NCI-H460 (cell line): ENCODE results near the gene CDC14A. TPM values are rescaled to one million over a fixed set of nuclear protein-coding genes. Genes with fewer than 3 reads are reported as not detected.
"Not testable (repeated sequence)": the region's sequence is repeated elsewhere in the genome, so short reads cannot be mapped to it uniquely, and the experiment has no call there.

Source experiments
- DNase-seq: peaks from one replicate; pipeline ENCODE4 v3.0.0-alpha.2; 2016; ENCODE audit warnings: low read depth; ENCODE audit errors: extremely low read depth
- total RNA-seq: library from RNA; depleted of rRNA; stranded (reverse); fragments of >200 nt; shearing (Covaris generic); gene quantifications from 2 replicates; pipeline ENCODE4 v1.2.3, GENCODE V29; 2014

The CDC14A gene
- total RNA-seq, 1 experiment from 2014 or later: 4.6 TPM

GRCh38 chr1:100331146-100331545, 21.2 kb upstream of the CDC14A start:
- not testable (repeated sequence) for DNase-seq

GRCh38 chr1:100332331-100332730, 20.0 kb upstream of the CDC14A start:
- DNase-seq: no peak

DNA sequence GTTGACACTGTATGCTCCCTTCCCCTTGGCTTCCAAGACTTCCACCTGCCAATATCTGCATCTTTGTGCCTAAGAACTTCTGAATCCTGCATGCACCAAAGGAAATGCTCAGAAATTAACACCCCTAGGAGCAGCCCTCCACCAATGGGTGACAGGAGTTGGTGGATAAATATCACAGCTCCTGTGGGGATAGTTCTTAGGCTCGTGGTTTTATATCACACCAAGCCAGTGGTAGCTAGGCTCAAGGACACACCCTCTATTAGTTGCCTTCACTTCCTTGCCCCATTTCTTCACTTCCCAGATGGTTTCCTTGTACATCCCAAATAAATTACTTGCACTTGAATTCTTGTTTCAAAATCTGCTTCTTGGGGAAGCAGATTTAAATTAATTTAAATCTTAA, 16.9 kb upstream of the CDC14A start:
- no peak for DNase-seq

- not testable (repeated sequence) for DNase-seq
Measured at GRCh38 chr1:100337878-100338277, 14.4 kb upstream of the CDC14A start.

GRCh38 chr1:100339735-100340134, 12.6 kb upstream of the CDC14A start:
- DNase-seq: not testable (repeated sequence)

DNA sequence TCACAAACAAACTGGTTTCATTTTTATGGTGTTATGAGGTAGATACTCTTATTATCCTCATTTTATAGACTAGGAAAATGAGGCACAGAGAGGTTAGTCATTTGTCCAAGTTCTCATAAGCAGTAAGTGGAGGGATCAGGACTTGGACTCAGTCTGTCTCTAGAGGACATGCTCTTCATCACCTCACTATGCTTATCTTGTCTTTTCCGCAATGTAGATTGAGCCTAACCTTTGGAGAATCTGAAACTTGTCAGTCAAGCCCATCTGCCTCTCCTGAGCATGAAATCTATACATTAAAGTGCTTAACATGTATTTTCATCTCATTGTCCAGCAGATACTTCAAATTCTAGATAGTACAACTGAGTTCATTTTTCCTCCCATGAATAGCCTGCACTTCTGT, 11.8 kb upstream of the CDC14A start:
- no peak for DNase-seq

- no peak for DNase-seq
Measured at GRCh38 chr1:100342348-100342747, 10.0 kb upstream of the CDC14A start.

DNA sequence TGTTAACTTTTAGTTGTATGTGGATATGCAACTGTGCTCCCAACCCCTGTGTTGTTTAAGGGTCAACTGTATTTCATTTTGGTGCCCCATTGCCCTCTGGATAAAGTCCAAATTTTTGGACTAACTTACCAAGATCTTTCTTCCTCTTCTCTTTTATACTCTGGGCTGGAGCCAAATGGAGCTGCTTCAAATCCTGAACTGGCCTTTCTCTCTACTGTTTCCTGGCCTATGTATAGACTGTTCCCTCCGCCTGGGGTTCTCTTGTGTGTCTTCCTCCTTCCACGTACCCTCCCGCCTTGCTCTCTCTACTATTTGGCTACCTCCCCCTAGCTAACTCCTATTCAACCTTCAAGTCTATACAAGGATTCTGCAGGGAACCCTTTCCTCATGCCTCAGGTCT, 8.4 kb upstream of the CDC14A start:
- DNase-seq: no peak

DNA sequence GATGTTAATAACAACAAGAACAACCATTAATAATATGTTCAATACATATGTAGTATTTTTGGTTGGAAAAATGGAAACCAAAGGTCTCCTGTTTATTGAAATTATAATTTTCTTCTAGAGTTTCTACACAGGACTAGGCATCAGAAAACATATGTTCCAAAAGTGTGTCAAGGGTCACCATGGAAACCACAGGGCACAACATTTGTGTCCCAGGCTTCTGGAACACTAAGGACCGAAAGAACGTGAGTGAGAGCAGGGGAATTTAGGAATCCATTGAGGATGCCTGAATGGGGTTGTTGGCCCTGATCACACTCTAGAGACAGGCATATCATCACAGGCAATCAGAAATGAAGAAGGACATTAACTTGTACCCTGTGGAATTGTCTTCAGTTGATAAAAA, 7.5 kb upstream of the CDC14A start:
- no peak for DNase-seq

GRCh38 chr1:100346387-100346786, 5.9 kb upstream of the CDC14A start:
- no peak for DNase-seq

- DNase-seq: no peak
Measured at GRCh38 chr1:100347009-100347966, 5.0 kb upstream of the CDC14A start.

- DNase-seq: no peak
Measured at GRCh38 chr1:100348549-100349144, 3.7 kb upstream of the CDC14A start.

- DNase-seq: no peak
Measured at GRCh38 chr1:100349246-100349645, 3.1 kb upstream of the CDC14A start.

- no peak for DNase-seq
Measured at GRCh38 chr1:100350787-100351094, 1.6 kb upstream of the CDC14A start.

- DNase-seq: peak; percentile 89
Measured at GRCh38 chr1:100351095-100351887, 1.0 kb upstream of the CDC14A start.

GRCh38 chr1:100353071-100353801, 930 bp downstream of the CDC14A start:
- DNase-seq: no peak

DNA sequence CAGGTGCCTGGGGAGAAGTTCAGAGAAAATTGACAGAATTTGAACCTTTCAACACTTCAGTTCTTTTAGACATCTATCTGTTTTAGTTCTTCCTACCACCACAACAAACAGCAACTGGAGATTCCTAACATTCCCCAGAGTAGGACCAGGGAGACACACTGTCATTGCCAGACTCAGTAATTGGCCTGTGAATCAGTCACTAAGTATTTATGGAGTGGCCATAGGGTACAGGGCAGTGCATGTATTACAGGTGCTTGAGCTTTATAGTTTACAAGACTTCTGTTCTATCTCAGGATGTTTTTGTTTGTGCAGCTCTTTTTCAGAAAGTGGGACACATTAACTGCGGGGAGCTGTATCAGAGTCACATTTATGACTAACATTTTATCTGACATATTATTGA, 1.7 kb downstream of the CDC14A start:
- no peak for DNase-seq

GRCh38 chr1:100354971-100355394, 2.7 kb downstream of the CDC14A start:
- no peak for DNase-seq

GRCh38 chr1:100358210-100358609, 5.9 kb downstream of the CDC14A start:
- DNase-seq: no peak

DNA sequence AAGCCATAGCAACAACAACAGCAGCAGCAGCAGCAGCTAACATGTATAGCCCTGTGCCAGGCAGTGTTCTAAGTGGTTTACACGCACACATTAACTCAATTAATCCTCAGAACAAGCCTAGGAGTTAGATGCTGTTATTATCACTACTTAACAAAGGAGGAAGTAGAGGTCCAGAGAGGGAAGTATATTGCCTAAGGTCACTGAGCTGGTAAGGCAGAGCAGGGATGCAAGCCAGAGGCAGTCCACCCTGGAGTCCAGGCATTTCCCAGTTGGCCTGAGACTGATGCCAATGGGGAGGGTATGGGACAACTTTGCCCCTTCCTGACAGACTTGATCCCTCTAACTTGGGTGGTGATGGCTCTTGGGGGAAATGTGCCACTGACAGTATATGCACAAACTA, 6.8 kb downstream of the CDC14A start:
- DNase-seq: no peak
